ENCODE measurements around the gene EDA.
A peak's percentile ranks its signal among the peaks of the same experiment; 100 is the strongest.

The EDA gene

GRCh38 chrX:70007946-70008345 is 392.0 kb downstream of the EDA start:
- Histone ChIP-seq H3K27ac (replicated peaks; ENCODE audit: low read length) (no peak overlapping the region), H3K27me3 (ENCODE audit: control insufficient read depth in 3 of 3, insufficient read depth in 3 of 3, low read depth in 1 of 3, low read length in 3 of 3) (no peaks in the 10 kb centered on the region), H3K4me2 (ENCODE audit: insufficient read depth, low read length, poor library complexity, severe bottlenecking) (no peak overlapping the region), H2BK15ac (ENCODE audit: low read length) (no peak overlapping the region), H3K23ac (ENCODE audit: low read depth, low read length, poor library complexity) (no peak overlapping the region), H3K79me1 (ENCODE audit: low read depth, low read length) (no peaks in the 10 kb centered on the region), H2AK5ac (ENCODE audit: low read depth, low read length) (no peak overlapping the region), H3K4me1 (ENCODE audit: control insufficient read depth in 2 of 2, insufficient read depth in 1 of 2, low read depth in 1 of 2, low read length in 2 of 2) (peaks cover 0 to 1% of the 10 kb centered on the region in 2 donors), H4K8ac (ENCODE audit: low read depth, low read length) (no peak overlapping the region), H3K4ac (ENCODE audit: low read length) (no peak overlapping the region), H4K91ac (ENCODE audit: low read depth, low read length, poor library complexity) (no peak overlapping the region), H3K36me3 (replicated peaks in 1 of 2; ENCODE audit: control insufficient read depth in 2 of 2, insufficient read depth in 2 of 2, low read length in 2 of 2) (no peaks in the 10 kb centered on the region), H3K18ac (ENCODE audit: low read length) (no peak overlapping the region), H3K14ac (ENCODE audit: low read length) (no peak overlapping the region), H3K4me3 (ENCODE audit: low read length in 2 of 2) (no peak overlapping the region), H3K9me3 (replicated peaks in 1 of 2; ENCODE audit: control insufficient read depth in 2 of 2, insufficient read depth in 1 of 2, low read depth in 1 of 2, low read length in 2 of 2) (no peaks in the 10 kb centered on the region), H2BK12ac (ENCODE audit: low read length) (no peak overlapping the region), H3K9ac (ENCODE audit: low read depth, low read length, poor library complexity) (no peak overlapping the region), H2BK5ac (ENCODE audit: low read length) (no peak overlapping the region), H2BK120ac (ENCODE audit: low read depth, low read length) (no peak overlapping the region), H2AFZ (ENCODE audit: low read length) (no peak overlapping the region)
- DNase-seq (ENCODE audit: low spot score), result no peak

- Histone ChIP-seq H3K4ac (ENCODE audit: low read length) (no peak overlapping the region), H4K91ac (ENCODE audit: low read depth, low read length, poor library complexity) (no peak overlapping the region), H2BK15ac (ENCODE audit: low read length) (no peak overlapping the region), H3K79me1 (ENCODE audit: low read depth, low read length) (no peaks in the 10 kb centered on the region), H2BK12ac (ENCODE audit: low read length) (no peak overlapping the region), H3K36me3 (replicated peaks in 1 of 2; ENCODE audit: control insufficient read depth in 2 of 2, insufficient read depth in 2 of 2, low read length in 2 of 2) (no peaks in the 10 kb centered on the region), H2AFZ (ENCODE audit: low read length) (no peak overlapping the region), H3K9me3 (replicated peaks in 1 of 2; ENCODE audit: control insufficient read depth in 2 of 2, insufficient read depth in 1 of 2, low read depth in 1 of 2, low read length in 2 of 2) (no peaks in the 10 kb centered on the region), H3K27me3 (ENCODE audit: control insufficient read depth in 3 of 3, insufficient read depth in 3 of 3, low read depth in 1 of 3, low read length in 3 of 3) (no peaks in the 10 kb centered on the region), H3K4me3 (ENCODE audit: low read length in 2 of 2) (no peak overlapping the region), H3K4me1 (ENCODE audit: control insufficient read depth in 2 of 2, insufficient read depth in 1 of 2, low read depth in 1 of 2, low read length in 2 of 2) (peaks cover 0 to 6% of the 10 kb centered on the region in 2 donors), H4K8ac (ENCODE audit: low read depth, low read length) (no peak overlapping the region), H3K23ac (ENCODE audit: low read depth, low read length, poor library complexity) (no peak overlapping the region), H2BK5ac (ENCODE audit: low read length) (no peak overlapping the region), H3K18ac (ENCODE audit: low read length) (no peak overlapping the region), H3K27ac (replicated peaks; ENCODE audit: low read length) (no peak overlapping the region), H2BK120ac (ENCODE audit: low read depth, low read length) (no peak overlapping the region), H3K4me2 (ENCODE audit: insufficient read depth, low read length, poor library complexity, severe bottlenecking) (no peak overlapping the region), H3K14ac (ENCODE audit: low read length) (no peak overlapping the region), H3K9ac (ENCODE audit: low read depth, low read length, poor library complexity) (no peak overlapping the region), H2AK5ac (ENCODE audit: low read depth, low read length) (no peak overlapping the region)
- DNase-seq (ENCODE audit: low spot score), result no peak
Measured at GRCh38 chrX:70009049-70009448, 393.1 kb downstream of the EDA start.

- H3K4me3 ChIP-seq (ENCODE audit: low read length in 2 of 2), result no peak overlapping the region
- no peak overlapping the region for H2AFZ ChIP-seq (ENCODE audit: low read length)
- no peak overlapping the region for H3K9ac ChIP-seq (ENCODE audit: low read depth, low read length, poor library complexity)
- no peaks in the 10 kb centered on the region for H3K79me1 ChIP-seq (ENCODE audit: low read depth, low read length)
- WGBS, 2 donors (ENCODE audit: extremely low coverage in 2 of 2, insufficient read length in 2 of 2, insufficient replicate concordance in 1 of 2), result no CpG with 5 or more reads among the region's 2 CpGs
- no peak overlapping the region for H4K91ac ChIP-seq (ENCODE audit: low read depth, low read length, poor library complexity)
- no peaks in the 10 kb centered on the region for H3K36me3 ChIP-seq (replicated peaks in 1 of 2; ENCODE audit: control insufficient read depth in 2 of 2, insufficient read depth in 2 of 2, low read length in 2 of 2)
- H3K27me3 ChIP-seq (ENCODE audit: control insufficient read depth in 3 of 3, insufficient read depth in 3 of 3, low read depth in 1 of 3, low read length in 3 of 3), result no peaks in the 10 kb centered on the region
- no peak overlapping the region for H2BK15ac ChIP-seq (ENCODE audit: low read length)
- no peak overlapping the region for H3K4ac ChIP-seq (ENCODE audit: low read length)
- no peak overlapping the region for H2BK5ac ChIP-seq (ENCODE audit: low read length)
- H3K18ac ChIP-seq (ENCODE audit: low read length), result no peak overlapping the region
- H2AK5ac ChIP-seq (ENCODE audit: low read depth, low read length), result no peak overlapping the region
- no peak overlapping the region for H3K14ac ChIP-seq (ENCODE audit: low read length)
- H4K8ac ChIP-seq (ENCODE audit: low read depth, low read length), result no peak overlapping the region
- no peak for DNase-seq (ENCODE audit: low spot score)
- no peak overlapping the region for H3K23ac ChIP-seq (ENCODE audit: low read depth, low read length, poor library complexity)
- no peaks in the 10 kb centered on the region for H3K9me3 ChIP-seq (replicated peaks in 1 of 2; ENCODE audit: control insufficient read depth in 2 of 2, insufficient read depth in 1 of 2, low read depth in 1 of 2, low read length in 2 of 2)
- no peak overlapping the region for H3K4me2 ChIP-seq (ENCODE audit: insufficient read depth, low read length, poor library complexity, severe bottlenecking)
- H3K27ac ChIP-seq (replicated peaks; ENCODE audit: low read length), result no peak overlapping the region
- H2BK12ac ChIP-seq (ENCODE audit: low read length), result no peak overlapping the region
- no peak overlapping the region for H2BK120ac ChIP-seq (ENCODE audit: low read depth, low read length)
- H3K4me1 ChIP-seq (ENCODE audit: control insufficient read depth in 2 of 2, insufficient read depth in 1 of 2, low read depth in 1 of 2, low read length in 2 of 2), result peaks cover 0 to 6% of the 10 kb centered on the region in 2 donors
Measured at GRCh38 chrX:70009970-70010369, 394.1 kb downstream of the EDA start.

- no peak overlapping the region for H3K23ac ChIP-seq (ENCODE audit: low read depth, low read length, poor library complexity)
- H2BK5ac ChIP-seq (ENCODE audit: low read length), result no peak overlapping the region
- H2BK120ac ChIP-seq (ENCODE audit: low read depth, low read length), result no peak overlapping the region
- H3K14ac ChIP-seq (ENCODE audit: low read length), result no peak overlapping the region
- no CpG with 5 or more reads among the region's 4 CpGs for WGBS, 2 donors (ENCODE audit: extremely low coverage in 2 of 2, insufficient read length in 2 of 2, insufficient replicate concordance in 1 of 2)
- no peaks in the 10 kb centered on the region for H3K79me1 ChIP-seq (ENCODE audit: low read depth, low read length)
- DNase-seq (ENCODE audit: low spot score), result no peak
- H3K18ac ChIP-seq (ENCODE audit: low read length), result peak overlapping the region; percentile 38
- H4K91ac ChIP-seq (ENCODE audit: low read depth, low read length, poor library complexity), result no peak overlapping the region
- no peaks in the 10 kb centered on the region for H3K36me3 ChIP-seq (replicated peaks in 1 of 2; ENCODE audit: control insufficient read depth in 2 of 2, insufficient read depth in 2 of 2, low read length in 2 of 2)
- no peak overlapping the region for H3K27ac ChIP-seq (replicated peaks; ENCODE audit: low read length)
- H3K4me1 ChIP-seq (ENCODE audit: control insufficient read depth in 2 of 2, insufficient read depth in 1 of 2, low read depth in 1 of 2, low read length in 2 of 2), result peaks cover 0 to 6% of the 10 kb centered on the region in 2 donors
- no peaks in the 10 kb centered on the region for H3K27me3 ChIP-seq (ENCODE audit: control insufficient read depth in 3 of 3, insufficient read depth in 3 of 3, low read depth in 1 of 3, low read length in 3 of 3)
- H2AK5ac ChIP-seq (ENCODE audit: low read depth, low read length), result no peak overlapping the region
- H2BK12ac ChIP-seq (ENCODE audit: low read length), result no peak overlapping the region
- no peak overlapping the region for H3K4ac ChIP-seq (ENCODE audit: low read length)
- no peaks in the 10 kb centered on the region for H3K9me3 ChIP-seq (replicated peaks in 1 of 2; ENCODE audit: control insufficient read depth in 2 of 2, insufficient read depth in 1 of 2, low read depth in 1 of 2, low read length in 2 of 2)
- H2BK15ac ChIP-seq (ENCODE audit: low read length), result no peak overlapping the region
- H3K4me3 ChIP-seq (ENCODE audit: low read length in 2 of 2), result no peak overlapping the region
- H2AFZ ChIP-seq (ENCODE audit: low read length), result no peak overlapping the region
- H3K4me2 ChIP-seq (ENCODE audit: insufficient read depth, low read length, poor library complexity, severe bottlenecking), result no peak overlapping the region
- no peak overlapping the region for H4K8ac ChIP-seq (ENCODE audit: low read depth, low read length)
- peak overlapping the region; percentile 21 for H3K9ac ChIP-seq (ENCODE audit: low read depth, low read length, poor library complexity)
Measured at GRCh38 chrX:70012756-70013155, 396.8 kb downstream of the EDA start.

All from neuronal stem cell (in vitro differentiated cells).